Gastrocnemius medialis (tissue), 4 donors: ENCODE measurements around the gene ZNF791.

Experiments used
- CTCF ChIP-seq, 5 experiments: fragments of 450-650 bp in 3 of 5; fragments of 200-600 bp in 2 of 5; sonication (generic) in 2 of 5; IDR thresholded peaks in 4 of 5; conservative IDR thresholded peaks in 1 of 5; 1 replicate in 4 of 5; 2 replicates in 1 of 5; pipeline ENCODE4 v1.5.1; 2016 to 2019; ENCODE audit warnings: antibody characterized with exemption in 5 of 5, mild to moderate bottlenecking in 3 of 5, moderate library complexity in 3 of 5
- POLR2A ChIP-seq, 2 donors: fragments of 450-650 bp; IDR thresholded peaks; one replicate each; pipeline ENCODE4 v1.6.1; 2017; ENCODE audit warnings: antibody characterized with exemption in 2 of 2, mild to moderate bottlenecking in 2 of 2, moderate library complexity in 2 of 2

- no peak for TF ChIP-seq CTCF (IDR thresholded peaks at IDR 0.05 in 4 of 5, conservative IDR thresholded peaks at IDR 0.05 in 1 of 5)
- no peak for TF ChIP-seq POLR2A (IDR thresholded peaks at IDR 0.05)
These were observed 46.3 kb downstream of the ZNF791 start for GRCh38 chr19:12656899-12657571.
